H1 (cell line): Measurements from ENCODE around the gene ANKS1A. TPM values are rescaled to one million over a fixed set of nuclear protein-coding genes. Genes with fewer than 3 reads are reported as not detected.

ENCODE experiments used
- BACH1 ChIP-seq: IDR thresholded peaks from 2 replicates; pipeline ENCODE4 v1.6.1; 2012; ENCODE audit warnings: low read length, improper control_type of control experiment
- CHD7 ChIP-seq: fragments of 300-600 bp; sonication (generic); IDR thresholded peaks from 2 replicates; pipeline ENCODE4 v1.7.1; 2012; ENCODE audit warnings: low read length, moderate library complexity, mild to moderate bottlenecking, inconsistent platforms; ENCODE audit not compliant: insufficient replicate concordance
- CTBP2 ChIP-seq: IDR thresholded peaks from 2 replicates; pipeline ENCODE4 v1.7.0; 2011; ENCODE audit warnings: borderline replicate concordance, mild to moderate bottlenecking, moderate library complexity, mixed read lengths, low read length; ENCODE audit not compliant: insufficient read depth, insufficient read length
- NANOG ChIP-seq: IDR thresholded peaks from 2 replicates; pipeline ENCODE4 v1.6.1; 2011; ENCODE audit warnings: low read length, low read depth, mild to moderate bottlenecking, inconsistent platforms; ENCODE audit not compliant: insufficient read depth, poor library complexity, severe bottlenecking
- RAD21 ChIP-seq, 2 experiments: IDR thresholded peaks in 1 of 2; conservative IDR thresholded peaks in 1 of 2; 2 replicates each; pipeline ENCODE4 v1.6.1; 2011; ENCODE audit warnings: low read depth in 2 of 2, low read length in 2 of 2, improper control_type of control experiment in 1 of 2, inconsistent platforms in 1 of 2, mild to moderate bottlenecking in 1 of 2, moderate library complexity in 1 of 2
- SIN3A ChIP-seq, 2 experiments: IDR thresholded peaks in 1 of 2; conservative IDR thresholded peaks in 1 of 2; 2 replicates each; pipeline ENCODE4 v1.6.1; 2011 to 2012; ENCODE audit warnings: low read length in 2 of 2, improper control_type of control experiment in 1 of 2, low read depth in 1 of 2, mild to moderate bottlenecking in 1 of 2
- SIRT6 ChIP-seq: IDR thresholded peaks from one replicate; pipeline ENCODE4 v1.7.1; 2012; ENCODE audit warnings: low read length, inconsistent platforms
- YY1 ChIP-seq: IDR thresholded peaks from 2 replicates; pipeline ENCODE4 v1.6.1; 2011; ENCODE audit warnings: low read depth, mild to moderate bottlenecking, low read length
- ZNF274 ChIP-seq: IDR thresholded peaks from 2 replicates; pipeline ENCODE4 v1.7.0; 2012; ENCODE audit warnings: low read length, borderline replicate concordance; ENCODE audit errors: extremely low read depth
- polyA plus RNA-seq, 7 experiments: library from polyadenylated mRNA; depleted of rRNA in 3 of 7; stranded (reverse) in 5 of 7; unstranded in 2 of 7; fragments of >200 nt in 5 of 7; fragments of 200-250 nt in 2 of 7; gene quantifications; 1 replicate in 5 of 7; 2 replicates in 1 of 7; 4 replicates in 1 of 7; pipeline versions ENCODE4 v1.2.1 to v1.2.3, GENCODE V29; 2011 to 2013; ENCODE audit warnings: missing spikeins in 2 of 7, mixed read lengths in 2 of 7
- total RNA-seq: library from RNA; stranded (reverse); fragmentation: NEBNext Ultra II Directional; extraction: Animal tissue kit (Norgen Biotek cat#: 25700); gene quantifications from 2 replicates; pipeline ENCODE4 v1.2.1, GENCODE V29; 2021

Gene ANKS1A
- total and polyA plus RNA-seq, 2 of the 8 experiments (the other 6 are each of a cell fraction or from before 2014, with no cell fraction given): 9.8 to 30.9 TPM

- TF ChIP-seq CHD7 (no peak), RAD21 (IDR thresholded peaks at IDR 0.05 in 1 of 2, conservative IDR thresholded peaks at IDR 0.05 in 1 of 2; ENCODE audit: low read depth in 2 of 2, low read length in 2 of 2) (no peak), YY1 (no peak), ZNF274 (no peak), SIRT6 (no peak), BACH1 (no peak), NANOG (no peak), CTBP2 (no peak), SIN3A (conservative IDR thresholded peaks at IDR 0.05 in 1 of 2, IDR thresholded peaks at IDR 0.05 in 1 of 2; ENCODE audit: low read depth in 1 of 2, low read length in 2 of 2) (no peak)
Measured at GRCh38 chr6:34992376-34992775, 103.3 kb downstream of the ANKS1A start (continued).
